Progenitor cell of endocrine pancreas (in vitro differentiated cells): ENCODE measurements around the gene RNU1-1. TPM values are rescaled to one million over a fixed set of nuclear protein-coding genes. Genes with fewer than 3 reads are reported as not detected.
A peak's percentile ranks its signal among the peaks of the same experiment; 100 is the strongest.
"Not testable (repeated sequence)": the region's sequence is repeated elsewhere in the genome, so short reads cannot be mapped to it uniquely, and the experiment has no call there.

Experiments
- DNase-seq: peaks from one replicate; pipeline ENCODE4 v3.0.0; 2021; ENCODE audit warnings: low spot score; ENCODE audit not compliant: unreplicated experiment
- H3K27ac Mint-ChIP-seq: 2 replicates; pipeline ENCODE4 v1.8.0; 2021; ENCODE audit warnings: mild to moderate bottlenecking, moderate library complexity, mixed read lengths
- H3K27me3 Mint-ChIP-seq: 2 replicates; pipeline ENCODE4 v1.8.0; 2021; ENCODE audit warnings: mixed read lengths
- H3K36me3 Mint-ChIP-seq: 2 replicates; pipeline ENCODE4 v1.8.0; 2022; ENCODE audit warnings: mixed read lengths; ENCODE audit not compliant: insufficient read depth
- H3K4me1 Mint-ChIP-seq: 2 replicates; pipeline ENCODE4 v1.8.0; 2021; ENCODE audit warnings: low read depth, mixed read lengths
- H3K4me3 Mint-ChIP-seq: 2 replicates; pipeline ENCODE4 v1.8.0; 2021; ENCODE audit warnings: low read depth, mild to moderate bottlenecking, moderate library complexity, mixed read lengths
- H3K9me3 Mint-ChIP-seq: 2 replicates; pipeline ENCODE4 v1.8.0; 2021; ENCODE audit warnings: low read depth, mixed read lengths
- CTCF ChIP-seq: fragments of 200-600 bp; sonication (generic); IDR thresholded peaks from one replicate; pipeline ENCODE4 v1.5.0; 2021; ENCODE audit warnings: antibody characterized with exemption, mild to moderate bottlenecking; ENCODE audit not compliant: unreplicated experiment
- total RNA-seq: library from RNA; stranded (reverse); gene quantifications from 2 replicates; pipeline ENCODE4 v1.2.1, GENCODE V29; 2021

The RNU1-1 gene
- total RNA-seq, 1 donor from 2014 or later = 3,957 TPM

- no peak overlapping the region for H3K27ac Mint-ChIP-seq
- DNase-seq = no peak
- peak overlapping the region; percentile 58 for H3K4me3 Mint-ChIP-seq
Measured at GRCh38 chr1:16521288-16521583, 7.2 kb upstream of the RNU1-1 start.

GRCh38 chr1:16520435-16521287 is 6.6 kb upstream of the RNU1-1 start:
- H3K36me3 Mint-ChIP-seq, H3K27ac Mint-ChIP-seq, H3K9me3 Mint-ChIP-seq, DNase-seq: not testable (repeated sequence)
- Mint-ChIP-seq H3K4me3 (peak overlapping the region; percentile 58), H3K27me3 (peaks cover 48% of the 10 kb centered on the region), H3K4me1 (peaks cover 12% of the 10 kb centered on the region)

More at GRCh38 chr1:16521288-16521583, 7.2 kb upstream of the RNU1-1 start:
- no peaks in the 10 kb centered on the region for H3K36me3 Mint-ChIP-seq
- peaks cover 48% of the 10 kb centered on the region for H3K27me3 Mint-ChIP-seq
- H3K4me1 Mint-ChIP-seq = peaks cover 16% of the 10 kb centered on the region
- no peaks in the 10 kb centered on the region for H3K9me3 Mint-ChIP-seq
- TF ChIP-seq CTCF = no peak

GRCh38 chr1:16519255-16519951 is 5.3 kb upstream of the RNU1-1 start:
- H3K36me3 Mint-ChIP-seq, H3K4me3 Mint-ChIP-seq, H3K9me3 Mint-ChIP-seq, DNase-seq: not testable (repeated sequence)
- peaks cover 12% of the 10 kb centered on the region for H3K4me1 Mint-ChIP-seq
- H3K27me3 Mint-ChIP-seq = peaks cover 44% of the 10 kb centered on the region
- H3K27ac Mint-ChIP-seq = peak overlapping the region; percentile 66

GRCh38 chr1:16518913-16519254 is 4.8 kb upstream of the RNU1-1 start:
- H3K9me3 Mint-ChIP-seq, H3K36me3 Mint-ChIP-seq: not testable (repeated sequence)

GRCh38 chr1:16516694-16517410 is 2.8 kb upstream of the RNU1-1 start:
- not testable (repeated sequence) for H3K4me3 Mint-ChIP-seq, H3K36me3 Mint-ChIP-seq, DNase-seq, H3K9me3 Mint-ChIP-seq, H3K27ac Mint-ChIP-seq
- peaks cover 12% of the 10 kb centered on the region for H3K4me1 Mint-ChIP-seq
- peaks cover 26% of the 10 kb centered on the region for H3K27me3 Mint-ChIP-seq

More at GRCh38 chr1:16518913-16519254, 4.8 kb upstream of the RNU1-1 start:
- Mint-ChIP-seq H3K27me3 (peaks cover 40% of the 10 kb centered on the region), H3K27ac (peak overlapping the region; percentile 66), H3K4me1 (peaks cover 12% of the 10 kb centered on the region)
- H3K4me3 Mint-ChIP-seq, DNase-seq: not testable (repeated sequence)

GRCh38 chr1:16513412-16514106 is 526 bp downstream of the RNU1-1 start:
- H3K9me3 Mint-ChIP-seq, H3K4me1 Mint-ChIP-seq, H3K27ac Mint-ChIP-seq, H3K27me3 Mint-ChIP-seq, H3K36me3 Mint-ChIP-seq, H3K4me3 Mint-ChIP-seq: not testable (repeated sequence)
- peak; percentile 38 for DNase-seq

GRCh38 chr1:16512624-16513411 is 1.3 kb downstream of the RNU1-1 start:
- not testable (repeated sequence) for H3K4me3 Mint-ChIP-seq, H3K4me1 Mint-ChIP-seq, H3K9me3 Mint-ChIP-seq, H3K27me3 Mint-ChIP-seq, H3K36me3 Mint-ChIP-seq, H3K27ac Mint-ChIP-seq, DNase-seq

GRCh38 chr1:16511926-16512325 is 2.2 kb downstream of the RNU1-1 start:
- H3K27ac Mint-ChIP-seq, H3K9me3 Mint-ChIP-seq, H3K27me3 Mint-ChIP-seq, H3K36me3 Mint-ChIP-seq, H3K4me3 Mint-ChIP-seq, DNase-seq, H3K4me1 Mint-ChIP-seq: not testable (repeated sequence)

- not testable (repeated sequence) for H3K27me3 Mint-ChIP-seq, H3K4me3 Mint-ChIP-seq, DNase-seq, H3K27ac Mint-ChIP-seq, H3K4me1 Mint-ChIP-seq, H3K9me3 Mint-ChIP-seq, H3K36me3 Mint-ChIP-seq
Measured at GRCh38 chr1:16508861-16509445, 5.1 kb downstream of the RNU1-1 start.

GRCh38 chr1:16506364-16507136 is 7.5 kb downstream of the RNU1-1 start:
- not testable (repeated sequence) for H3K36me3 Mint-ChIP-seq, H3K27ac Mint-ChIP-seq, H3K4me1 Mint-ChIP-seq, DNase-seq, H3K9me3 Mint-ChIP-seq, H3K27me3 Mint-ChIP-seq, H3K4me3 Mint-ChIP-seq
